Measurements from ENCODE around the gene WWC2. TPM values are rescaled to one million over a fixed set of nuclear protein-coding genes. Genes with fewer than 3 reads are reported as not detected.

Gene WWC2
- total RNA-seq, 1 donor = 35.1 TPM

GRCh38 chr4:183068502-183068901, 30.6 kb upstream of the WWC2 start:
- Histone ChIP-seq H3K9me3 (ENCODE audit: low read depth, low read length) (peaks cover 5% of the 10 kb centered on the region), H4K20me1 (ENCODE audit: insufficient read depth, low read length) (no peaks in the 10 kb centered on the region), H3K4me3 (ENCODE audit: insufficient read depth, low read length) (no peak overlapping the region), H3K4me1 (ENCODE audit: insufficient read depth, low read length) (no peaks in the 10 kb centered on the region), H2AFZ (ENCODE audit: low read length) (no peak overlapping the region), H3K36me3 (ENCODE audit: insufficient read depth, low read length) (no peaks in the 10 kb centered on the region), H3K79me2 (ENCODE audit: insufficient read depth, low read length) (no peaks in the 10 kb centered on the region), H3K27me3 (ENCODE audit: insufficient read depth, low read length) (no peaks in the 10 kb centered on the region), H3K27ac (ENCODE audit: low read depth, low read length) (no peak overlapping the region), H3K4me2 (ENCODE audit: insufficient read depth, low read length) (no peak overlapping the region)
- no peak for DNase-seq (ENCODE audit: insufficient read length, low spot score, missing footprints)
- no peak for TF ChIP-seq CTCF (IDR thresholded peaks at IDR 0.05; ENCODE audit: extremely low read depth, low read depth, low read length)

GRCh38 chr4:183071222-183071621, 27.8 kb upstream of the WWC2 start:
- no peaks in the 10 kb centered on the region for H3K79me2 ChIP-seq (ENCODE audit: insufficient read depth, low read length)
- H3K4me3 ChIP-seq (ENCODE audit: insufficient read depth, low read length) = no peak overlapping the region
- peaks cover 8% of the 10 kb centered on the region for H3K4me1 ChIP-seq (ENCODE audit: insufficient read depth, low read length)
- H3K9me3 ChIP-seq (ENCODE audit: low read depth, low read length) = peaks cover 5% of the 10 kb centered on the region
- no peak for DNase-seq (ENCODE audit: insufficient read length, low spot score, missing footprints)
- no peak overlapping the region for H3K27ac ChIP-seq (ENCODE audit: low read depth, low read length)
- H4K20me1 ChIP-seq (ENCODE audit: insufficient read depth, low read length) = no peaks in the 10 kb centered on the region
- no peak for TF ChIP-seq CTCF (IDR thresholded peaks at IDR 0.05; ENCODE audit: extremely low read depth, low read depth, low read length)
- H3K4me2 ChIP-seq (ENCODE audit: insufficient read depth, low read length) = no peak overlapping the region
- H2AFZ ChIP-seq (ENCODE audit: low read length) = no peak overlapping the region
- H3K36me3 ChIP-seq (ENCODE audit: insufficient read depth, low read length) = no peaks in the 10 kb centered on the region
- no peaks in the 10 kb centered on the region for H3K27me3 ChIP-seq (ENCODE audit: insufficient read depth, low read length)

- Histone ChIP-seq H2AFZ (ENCODE audit: low read length) (no peak overlapping the region), H4K20me1 (ENCODE audit: insufficient read depth, low read length) (no peaks in the 10 kb centered on the region)
These were observed 26.9 kb upstream of the WWC2 start for GRCh38 chr4:183072176-183072575.

GRCh38 chr4:183073838-183074145, 25.3 kb upstream of the WWC2 start:
- H3K4me2 ChIP-seq (ENCODE audit: insufficient read depth, low read length) = peak overlapping the region; percentile 65
- no peak overlapping the region for H3K27ac ChIP-seq (ENCODE audit: low read depth, low read length)
- H3K9me3 ChIP-seq (ENCODE audit: low read depth, low read length) = peaks cover 4% of the 10 kb centered on the region
- no peaks in the 10 kb centered on the region for H3K27me3 ChIP-seq (ENCODE audit: insufficient read depth, low read length)
- DNase-seq (ENCODE audit: insufficient read length, low spot score, missing footprints) = peak; percentile 71
- H3K4me3 ChIP-seq (ENCODE audit: insufficient read depth, low read length) = no peak overlapping the region
- H3K79me2 ChIP-seq (ENCODE audit: insufficient read depth, low read length) = no peaks in the 10 kb centered on the region
- H3K36me3 ChIP-seq (ENCODE audit: insufficient read depth, low read length) = no peaks in the 10 kb centered on the region
- no peak overlapping the region for H2AFZ ChIP-seq (ENCODE audit: low read length)
- H4K20me1 ChIP-seq (ENCODE audit: insufficient read depth, low read length) = no peaks in the 10 kb centered on the region
- peaks cover 8% of the 10 kb centered on the region for H3K4me1 ChIP-seq (ENCODE audit: insufficient read depth, low read length)
- TF ChIP-seq CTCF (IDR thresholded peaks at IDR 0.05; ENCODE audit: extremely low read depth, low read depth, low read length) = peak; percentile 9

More at GRCh38 chr4:183072176-183072575, 26.9 kb upstream of the WWC2 start:
- H3K27me3 ChIP-seq (ENCODE audit: insufficient read depth, low read length) = no peaks in the 10 kb centered on the region
- no peak overlapping the region for H3K27ac ChIP-seq (ENCODE audit: low read depth, low read length)
- peaks cover 5% of the 10 kb centered on the region for H3K9me3 ChIP-seq (ENCODE audit: low read depth, low read length)
- no peak for DNase-seq (ENCODE audit: insufficient read length, low spot score, missing footprints)
- H3K4me2 ChIP-seq (ENCODE audit: insufficient read depth, low read length) = no peak overlapping the region
- H3K4me1 ChIP-seq (ENCODE audit: insufficient read depth, low read length) = peaks cover 8% of the 10 kb centered on the region
- no peak for TF ChIP-seq CTCF (IDR thresholded peaks at IDR 0.05; ENCODE audit: extremely low read depth, low read depth, low read length)
- H3K4me3 ChIP-seq (ENCODE audit: insufficient read depth, low read length) = no peak overlapping the region
- H3K36me3 ChIP-seq (ENCODE audit: insufficient read depth, low read length) = no peaks in the 10 kb centered on the region
- no peaks in the 10 kb centered on the region for H3K79me2 ChIP-seq (ENCODE audit: insufficient read depth, low read length)

All from osteoblast (primary cell).